Activated B cell treated with CpG ODN at 0.5 μM for 24 hours (primary cell): ENCODE results near the gene MAPK14. TPM values are rescaled to one million over a fixed set of nuclear protein-coding genes. Genes with fewer than 3 reads are reported as not detected.

Source experiments
- ATAC-seq: fragments of 200-7000 bp; cut with Tn5 transposase; one replicate; pipeline ENCODE4 v1.10.0; 2021; ENCODE audit warnings: low read depth, mild to moderate bottlenecking, moderate library complexity
- CTCF ChIA-PET: fragments of 350-600 bp; sonication (Branson Sonifier 250); formaldehyde crosslinking; loops from one replicate; lab custom pipeline; 2021; ENCODE audit warnings: antibody characterized with exemption; lab: Charles Lee
- POLR2A ChIA-PET: fragments of 350-600 bp; sonication (Branson Sonifier 250); formaldehyde crosslinking; loops from one replicate; lab custom pipeline; 2021; ENCODE audit warnings: antibody characterized with exemption; lab: Charles Lee
- DNase-seq: peaks from one replicate; pipeline ENCODE4 v3.0.0; 2022
- H3K27ac Mint-ChIP-seq: one replicate; pipeline ENCODE4 v1.8.0; 2020; ENCODE audit warnings: mixed read lengths
- H3K27me3 Mint-ChIP-seq: one replicate; pipeline ENCODE4 v1.8.0; 2021; ENCODE audit warnings: mixed read lengths
- H3K36me3 Mint-ChIP-seq: one replicate; pipeline ENCODE4 v1.8.0; 2021; ENCODE audit warnings: low read depth, mixed read lengths
- H3K4me1 Mint-ChIP-seq: one replicate; pipeline ENCODE4 v1.8.0; 2021; ENCODE audit warnings: mixed read lengths
- H3K4me3 Mint-ChIP-seq: one replicate; pipeline ENCODE4 v1.8.0; 2020; ENCODE audit warnings: mild to moderate bottlenecking, mixed read lengths
- H3K9me3 Mint-ChIP-seq: one replicate; pipeline ENCODE4 v1.8.0; 2020; ENCODE audit warnings: mixed read lengths
- intact Hi-C: fragments of 100-400 bp; cut with micrococcal nuclease; formaldehyde crosslinking; loops from one replicate; pipeline ENCODE4 v1.15.1; 2024
- total RNA-seq: library from RNA; stranded (reverse); gene quantifications from 2 replicates; pipeline ENCODE4 v1.2.3, GENCODE V29; 2022
- TF ChIP-seq, protein P1 (sequence below): fragments of 200-600 bp; IDR thresholded peaks from one replicate; pipeline ENCODE4 v1.8.0; 2022; ENCODE audit warnings: antibody characterized with exemption, mild to moderate bottlenecking

Gene MAPK14
- total RNA-seq, 1 donor from 2014 or later = 45.4 TPM

DNA sequence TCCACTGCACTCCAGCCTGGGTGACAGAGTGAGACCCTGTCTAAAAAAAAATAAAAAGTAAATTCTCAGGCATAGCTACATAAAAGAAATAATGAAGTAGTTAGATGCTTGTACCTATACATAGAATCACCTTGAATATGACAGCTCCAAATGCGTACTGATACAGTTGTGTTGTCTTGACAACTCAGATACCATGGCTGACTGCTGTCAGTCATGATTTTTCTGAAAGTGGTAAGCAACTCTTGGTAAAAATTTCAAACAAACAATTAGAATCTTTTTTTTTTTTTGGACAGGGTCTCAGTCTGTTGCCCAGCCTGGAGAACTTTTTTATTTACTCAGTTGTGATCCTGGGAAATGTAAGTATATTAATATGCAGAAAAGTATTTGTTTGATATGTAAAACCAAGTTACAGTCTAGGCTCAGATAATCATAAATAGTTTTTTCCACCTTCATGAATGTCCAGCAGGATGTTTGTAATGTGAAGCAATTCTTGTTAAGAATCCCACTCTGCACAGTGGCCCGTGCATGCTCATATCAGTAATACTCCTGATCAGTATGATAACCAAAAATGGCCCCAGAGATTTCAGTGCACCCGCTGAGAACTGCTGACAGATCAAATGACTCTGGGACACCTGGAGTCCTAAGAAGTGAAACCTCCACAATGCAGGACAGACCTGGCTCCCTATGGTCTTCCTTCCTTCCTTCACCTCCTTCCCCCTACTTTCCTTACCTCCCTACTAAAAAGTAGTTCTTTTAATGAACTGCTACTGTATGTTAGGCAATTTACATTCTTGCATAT is 88.7 kb downstream of the MAPK14 start:
- no peak overlapping the region for H3K4me3 Mint-ChIP-seq
- intact Hi-C loops = loop anchor here (2.0 kb wide), 1 partner anchor 15 kb away; the partner anchor contains the start of gene MAPK13
- ATAC-seq (no peak), DNase-seq (no peak)
- no peaks in the 10 kb centered on the region for H3K27me3 Mint-ChIP-seq
- CTCF ChIA-PET = interaction anchor here (1.5 kb wide), 1 partner anchor 21 kb away, joined by 7 read pairs; no protein-coding TSS in a partner anchor
- TF ChIP-seq, protein P1, sequence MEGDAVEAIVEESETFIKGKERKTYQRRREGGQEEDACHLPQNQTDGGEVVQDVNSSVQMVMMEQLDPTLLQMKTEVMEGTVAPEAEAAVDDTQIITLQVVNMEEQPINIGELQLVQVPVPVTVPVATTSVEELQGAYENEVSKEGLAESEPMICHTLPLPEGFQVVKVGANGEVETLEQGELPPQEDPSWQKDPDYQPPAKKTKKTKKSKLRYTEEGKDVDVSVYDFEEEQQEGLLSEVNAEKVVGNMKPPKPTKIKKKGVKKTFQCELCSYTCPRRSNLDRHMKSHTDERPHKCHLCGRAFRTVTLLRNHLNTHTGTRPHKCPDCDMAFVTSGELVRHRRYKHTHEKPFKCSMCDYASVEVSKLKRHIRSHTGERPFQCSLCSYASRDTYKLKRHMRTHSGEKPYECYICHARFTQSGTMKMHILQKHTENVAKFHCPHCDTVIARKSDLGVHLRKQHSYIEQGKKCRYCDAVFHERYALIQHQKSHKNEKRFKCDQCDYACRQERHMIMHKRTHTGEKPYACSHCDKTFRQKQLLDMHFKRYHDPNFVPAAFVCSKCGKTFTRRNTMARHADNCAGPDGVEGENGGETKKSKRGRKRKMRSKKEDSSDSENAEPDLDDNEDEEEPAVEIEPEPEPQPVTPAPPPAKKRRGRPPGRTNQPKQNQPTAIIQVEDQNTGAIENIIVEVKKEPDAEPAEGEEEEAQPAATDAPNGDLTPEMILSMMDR = no peak
- H3K4me1 Mint-ChIP-seq = peaks cover 97% of the 10 kb centered on the region
- H3K9me3 Mint-ChIP-seq = no peaks in the 10 kb centered on the region
- POLR2A ChIA-PET = interaction anchor here (0.7 kb wide), 2 partner anchors 80 to 343 kb away, joined by 3 to 4 read pairs; partner anchors contain the start of gene BRPF3
- H3K36me3 Mint-ChIP-seq = peaks cover 8% of the 10 kb centered on the region
- H3K27ac Mint-ChIP-seq = peak overlapping the region; percentile 81

DNA sequence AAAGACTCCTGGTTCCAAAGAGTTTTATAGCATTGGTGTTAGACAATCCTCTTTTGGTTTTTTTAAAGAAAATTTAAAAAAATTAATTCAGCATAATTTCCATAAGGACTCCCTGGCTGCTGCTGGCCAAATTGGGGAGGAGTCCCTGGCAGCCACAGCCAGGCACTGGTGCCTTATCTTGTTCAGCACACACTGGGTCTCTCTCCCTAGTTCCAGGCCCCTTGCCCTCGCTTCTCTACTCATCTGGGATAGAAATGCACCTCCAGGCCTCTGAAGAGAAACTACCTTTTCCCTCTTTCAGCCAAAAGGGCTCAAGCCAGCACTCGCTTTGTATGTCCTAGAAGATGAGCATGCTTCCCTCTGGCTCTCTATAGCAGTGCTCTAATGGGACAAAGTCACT is 89.3 kb downstream of the MAPK14 start:
- Mint-ChIP-seq H3K4me1 (peaks cover 97% of the 10 kb centered on the region), H3K36me3 (peaks cover 3% of the 10 kb centered on the region), H3K9me3 (no peaks in the 10 kb centered on the region), H3K27me3 (no peaks in the 10 kb centered on the region), H3K27ac (peak overlapping the region; percentile 81), H3K4me3 (no peak overlapping the region)
- no peak for ATAC-seq
- POLR2A ChIA-PET = no interaction called here
- intact Hi-C loops = loop anchor here (2.0 kb wide), 1 partner anchor 14 kb away; the partner anchor contains the start of gene MAPK13
- no peak for DNase-seq
- TF ChIP-seq, protein P1 = no peak
- CTCF ChIA-PET = no interaction called here

DNA sequence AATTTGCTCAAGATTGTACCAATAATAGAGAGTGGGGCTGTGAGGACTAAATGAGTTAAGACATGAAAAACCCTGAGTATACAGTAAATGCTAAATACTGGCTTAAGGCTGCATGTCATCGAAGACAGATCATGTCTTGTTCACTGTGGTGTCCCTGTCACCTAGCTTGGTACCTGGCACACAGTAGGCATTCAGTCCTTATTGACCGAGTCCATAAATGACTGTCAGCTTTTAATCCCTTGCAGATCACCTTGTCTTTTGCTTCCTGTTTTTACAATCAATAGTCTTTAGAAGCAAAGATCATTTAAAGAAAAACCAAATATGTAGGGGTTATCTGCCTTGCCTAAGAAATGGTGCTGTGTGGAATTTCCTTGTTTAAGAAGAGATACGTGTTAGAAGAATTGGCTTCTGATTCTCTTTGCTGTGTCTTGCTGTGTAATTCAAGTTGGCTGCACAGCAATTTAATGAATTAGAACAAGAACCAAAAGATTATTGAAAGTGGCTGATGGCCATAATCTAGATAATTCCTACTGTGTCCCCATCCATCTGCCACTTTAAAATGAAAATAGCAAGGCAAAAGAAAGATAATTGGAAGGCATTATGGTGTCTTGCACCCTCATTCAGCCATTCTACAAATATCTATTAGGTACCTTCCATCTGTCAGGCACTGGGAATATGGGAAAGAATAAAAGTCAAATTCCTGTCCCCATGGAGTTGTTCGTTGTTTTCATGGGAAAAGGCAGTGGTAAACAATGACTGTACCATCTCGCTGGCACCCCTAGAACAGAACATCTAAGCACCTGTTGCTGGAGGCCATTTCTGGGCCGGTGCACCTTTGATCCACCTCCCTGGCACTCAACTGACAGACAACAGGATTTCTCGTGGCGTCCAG is 90.3 kb downstream of the MAPK14 start:
- TF ChIP-seq, protein P1 = no peak
- no peak for ATAC-seq
- ChIA-PET CTCF (interaction anchor here (1.1 to 1.7 kb wide), 3 partner anchors 13 to 23 kb away, joined by 3 to 6 read pairs (median 4); no protein-coding TSS in a partner anchor), POLR2A (interaction anchor here (1.2 to 1.3 kb wide), 2 partner anchors 10 to 79 kb away, joined by 3 read pairs; no protein-coding TSS in a partner anchor)
- Mint-ChIP-seq H3K4me3 (peak overlapping the region; percentile 32), H3K4me1 (peaks cover 98% of the 10 kb centered on the region), H3K36me3 (no peaks in the 10 kb centered on the region), H3K27ac (peak overlapping the region; percentile 97), H3K27me3 (no peaks in the 10 kb centered on the region), H3K9me3 (no peaks in the 10 kb centered on the region)
- no peak for DNase-seq
- intact Hi-C loops = loop anchor here (2.0 kb wide), 1 partner anchor 13 kb away; the partner anchor contains the start of gene MAPK13

DNA sequence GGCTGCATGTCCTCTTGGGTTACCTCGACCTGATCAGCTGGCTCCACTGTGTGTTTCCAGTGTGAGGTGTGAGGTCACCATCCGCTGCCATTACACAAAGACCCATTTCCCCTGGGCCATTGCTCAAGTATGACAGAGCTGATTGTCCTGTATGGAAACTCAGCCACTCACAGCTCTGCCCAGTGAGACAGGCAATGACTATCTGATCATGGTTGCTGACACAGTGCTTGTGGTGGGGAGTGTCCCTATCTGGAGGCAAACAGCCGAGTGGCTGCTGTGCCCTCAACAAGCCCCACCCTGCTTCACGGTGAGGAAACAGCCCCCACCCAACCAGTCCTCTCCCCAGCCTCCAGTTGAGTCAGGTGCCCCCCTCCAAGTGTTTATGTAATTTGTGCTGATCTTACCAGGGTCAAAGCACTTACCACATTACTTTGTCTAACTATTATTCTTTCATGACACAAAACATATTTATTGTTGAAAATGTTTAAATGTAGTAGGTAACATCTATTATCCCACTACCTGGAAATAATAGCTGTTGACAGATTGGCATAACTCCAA is 91.0 kb downstream of the MAPK14 start:
- Mint-ChIP-seq H3K36me3 (no peaks in the 10 kb centered on the region), H3K27ac (peak overlapping the region; percentile 97), H3K9me3 (no peaks in the 10 kb centered on the region), H3K4me3 (peak overlapping the region; percentile 32), H3K4me1 (peaks cover 99% of the 10 kb centered on the region), H3K27me3 (no peaks in the 10 kb centered on the region)
- ChIA-PET CTCF (interaction anchor here (1.1 to 1.7 kb wide), 3 partner anchors 14 to 24 kb away, joined by 3 to 6 read pairs (median 4); no protein-coding TSS in a partner anchor), POLR2A (interaction anchor here (0.6 to 1.3 kb wide), 4 partner anchors 9 to 1380 kb away, joined by 3 to 6 read pairs (median 4); no protein-coding TSS in a partner anchor)
- TF ChIP-seq, protein P1 = no peak
- DNase-seq (no peak), ATAC-seq (peak; percentile 58)
- intact Hi-C loops = no loop called here
